OCI-LY1 (cell line): ENCODE data around the gene ACAD10.

Source experiments
- H2AFZ ChIP-seq: fragments of 200-600 bp; sonication (generic), shearing (Covaris generic); 2 replicates; pipeline ENCODE4 v1.6.0; 2014; ENCODE audit warnings: antibody characterized with exemption, mild to moderate bottlenecking, low read length
- H3F3A ChIP-seq: fragments of 200-600 bp; sonication (generic), shearing (Covaris generic); 2 replicates; pipeline ENCODE4 v1.6.0; 2014; ENCODE audit warnings: mild to moderate bottlenecking, antibody characterized with exemption, low read length, moderate library complexity; ENCODE audit not compliant: insufficient read depth
- H3K27ac ChIP-seq: fragments of 200-600 bp; sonication (generic); 2 replicates; pipeline ENCODE4 v1.5.1; 2014; ENCODE audit warnings: low read length, mixed run types, mild to moderate bottlenecking, low read depth; ENCODE audit not compliant: poor library complexity, severe bottlenecking
- H3K27me3 ChIP-seq: fragments of 200-600 bp; sonication (generic); 2 replicates; pipeline ENCODE4 v1.6.0; 2014; ENCODE audit warnings: antibody characterized with exemption, mild to moderate bottlenecking, low read length, moderate library complexity; ENCODE audit not compliant: insufficient read depth
- H3K36me3 ChIP-seq: fragments of 200-600 bp; sonication (generic); 2 replicates; pipeline ENCODE4 v1.6.1; 2014; ENCODE audit warnings: mild to moderate bottlenecking, antibody characterized with exemption, low read length, moderate library complexity, mixed read lengths; ENCODE audit not compliant: insufficient read depth
- H3K4me1 ChIP-seq: fragments of 200-600 bp; sonication (generic); 2 replicates; pipeline ENCODE4 v1.5.1; 2014; ENCODE audit warnings: mild to moderate bottlenecking, low read length, moderate library complexity; ENCODE audit not compliant: insufficient read depth, severe bottlenecking
- H3K4me2 ChIP-seq: fragments of 200-600 bp; sonication (generic), shearing (Covaris generic); 2 replicates; pipeline ENCODE4 v1.6.1; 2014; ENCODE audit warnings: low read length
- H3K4me3 ChIP-seq: fragments of 200-600 bp; sonication (generic); 2 replicates; pipeline ENCODE4 v1.5.1; 2014; ENCODE audit warnings: low read length, low read depth, mild to moderate bottlenecking, mixed read lengths; ENCODE audit not compliant: poor library complexity, severe bottlenecking
- H3K79me2 ChIP-seq: fragments of 200-600 bp; shearing (Covaris generic); 2 replicates; pipeline ENCODE4 v1.6.1; 2016; ENCODE audit warnings: mixed run types, low read length, mixed read lengths; ENCODE audit not compliant: insufficient read depth
- H3K9ac ChIP-seq: fragments of 200-600 bp; sonication (generic), shearing (Covaris generic); 2 replicates; pipeline ENCODE4 v1.6.1; 2014; ENCODE audit warnings: mild to moderate bottlenecking, low read length, mixed read lengths
- H3K9me2 ChIP-seq: fragments of 200-600 bp; sonication (generic), shearing (Covaris generic); 2 replicates; pipeline ENCODE4 v1.6.1; 2014; ENCODE audit warnings: low read depth, mild to moderate bottlenecking, low read length, mixed read lengths
- H3K9me3 ChIP-seq: fragments of 200-600 bp; shearing (Covaris generic); 2 replicates; pipeline ENCODE4 v1.6.1; 2014; ENCODE audit warnings: low read length, mixed read lengths
- H4K20me1 ChIP-seq: fragments of 200-600 bp; sonication (generic), shearing (Covaris generic); 2 replicates; pipeline ENCODE4 v1.6.0; 2016; ENCODE audit warnings: mild to moderate bottlenecking, low read length; ENCODE audit not compliant: insufficient read depth
- EZH2 ChIP-seq: fragments of 200-600 bp; sonication (generic), shearing (Covaris generic); IDR thresholded peaks from 2 replicates; pipeline ENCODE4 v1.8.0; 2017; ENCODE audit warnings: borderline replicate concordance, mixed run types, mild to moderate bottlenecking, antibody characterized with exemption, low read length, moderate library complexity, mixed read lengths
- TF ChIP-seq, protein P1 (sequence below): fragments of 200-600 bp; sonication (generic), shearing (Covaris generic); IDR thresholded peaks from 2 replicates; pipeline ENCODE4 v1.5.1; 2017; ENCODE audit warnings: mild to moderate bottlenecking, antibody characterized with exemption, low read length, moderate library complexity, mixed read lengths

Gene ACAD10

DNA sequence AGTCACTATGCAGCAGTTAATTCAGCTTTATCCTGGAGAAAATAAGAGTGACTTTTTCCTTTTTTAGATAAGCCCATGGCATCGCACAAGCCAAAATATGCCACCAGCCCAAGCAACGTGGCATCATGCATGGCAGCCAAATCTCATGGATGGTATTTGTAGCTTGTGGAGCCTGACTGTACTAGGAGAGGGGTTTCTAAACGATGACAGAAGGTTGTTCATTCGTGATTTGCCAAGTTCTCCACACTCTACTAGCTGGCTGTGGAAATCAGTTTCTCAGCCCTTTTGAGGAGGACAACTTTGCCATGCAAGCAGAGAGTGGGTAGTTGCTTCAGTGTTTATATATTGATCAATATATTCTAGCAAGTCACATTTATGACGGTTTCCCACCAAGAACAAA, 45.3 kb upstream of the ACAD10 start:
- no peaks in the 10 kb centered on the region for H3K27me3 ChIP-seq
- H4K20me1 ChIP-seq: no peaks in the 10 kb centered on the region
- no peaks in the 10 kb centered on the region for H3F3A ChIP-seq
- H3K9ac ChIP-seq: no peak overlapping the region
- H3K4me2 ChIP-seq: no peak overlapping the region
- H3K79me2 ChIP-seq: no peaks in the 10 kb centered on the region
- H3K9me2 ChIP-seq: no peaks in the 10 kb centered on the region
- peaks cover 10% of the 10 kb centered on the region; the same call in 1 of the 2 replicates for H3K36me3 ChIP-seq
- no peak overlapping the region for H2AFZ ChIP-seq
- TF ChIP-seq, protein P1, sequence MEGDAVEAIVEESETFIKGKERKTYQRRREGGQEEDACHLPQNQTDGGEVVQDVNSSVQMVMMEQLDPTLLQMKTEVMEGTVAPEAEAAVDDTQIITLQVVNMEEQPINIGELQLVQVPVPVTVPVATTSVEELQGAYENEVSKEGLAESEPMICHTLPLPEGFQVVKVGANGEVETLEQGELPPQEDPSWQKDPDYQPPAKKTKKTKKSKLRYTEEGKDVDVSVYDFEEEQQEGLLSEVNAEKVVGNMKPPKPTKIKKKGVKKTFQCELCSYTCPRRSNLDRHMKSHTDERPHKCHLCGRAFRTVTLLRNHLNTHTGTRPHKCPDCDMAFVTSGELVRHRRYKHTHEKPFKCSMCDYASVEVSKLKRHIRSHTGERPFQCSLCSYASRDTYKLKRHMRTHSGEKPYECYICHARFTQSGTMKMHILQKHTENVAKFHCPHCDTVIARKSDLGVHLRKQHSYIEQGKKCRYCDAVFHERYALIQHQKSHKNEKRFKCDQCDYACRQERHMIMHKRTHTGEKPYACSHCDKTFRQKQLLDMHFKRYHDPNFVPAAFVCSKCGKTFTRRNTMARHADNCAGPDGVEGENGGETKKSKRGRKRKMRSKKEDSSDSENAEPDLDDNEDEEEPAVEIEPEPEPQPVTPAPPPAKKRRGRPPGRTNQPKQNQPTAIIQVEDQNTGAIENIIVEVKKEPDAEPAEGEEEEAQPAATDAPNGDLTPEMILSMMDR: no peak
- TF ChIP-seq EZH2: no peak
- no peak overlapping the region for H3K27ac ChIP-seq
- H3K4me3 ChIP-seq: no peak overlapping the region
- peaks cover 5% of the 10 kb centered on the region for H3K4me1 ChIP-seq
- H3K9me3 ChIP-seq: no peaks in the 10 kb centered on the region

DNA sequence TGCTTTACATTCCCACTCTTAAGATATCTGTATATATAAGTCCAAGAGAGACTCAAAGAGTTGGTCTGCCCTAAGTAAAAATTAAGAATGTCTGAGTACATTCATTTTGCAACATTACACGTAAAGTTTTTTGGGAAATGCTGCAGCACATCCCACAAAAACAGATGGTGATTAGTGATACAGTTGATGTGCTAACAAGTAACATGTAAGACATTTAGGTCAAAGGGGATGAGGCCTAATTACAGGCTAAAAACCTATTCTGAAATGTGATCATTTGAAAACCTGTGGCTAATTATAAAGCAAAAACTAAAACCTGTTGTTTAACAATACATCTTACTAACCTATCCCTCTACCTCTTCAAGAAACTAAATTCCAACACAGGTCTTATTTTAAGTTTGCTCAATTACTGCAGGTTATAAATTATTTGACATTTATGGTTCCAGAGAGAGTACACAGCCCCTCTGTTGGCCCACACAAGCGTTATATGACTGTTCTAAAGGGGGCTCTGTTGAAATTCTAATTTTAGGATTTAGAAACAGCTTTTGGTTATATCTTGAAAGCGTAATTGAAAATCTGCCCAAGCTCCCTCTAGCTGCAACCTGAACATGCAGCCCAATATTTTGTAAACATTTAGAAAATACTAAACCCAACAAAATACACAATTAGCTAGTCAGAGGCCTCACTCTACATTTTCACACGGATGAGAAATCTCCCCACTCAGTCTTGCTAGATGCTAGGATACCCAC, 43.0 kb upstream of the ACAD10 start:
- Histone ChIP-seq H3K79me2 (no peaks in the 10 kb centered on the region), H3K27ac (no peak overlapping the region), H4K20me1 (no peaks in the 10 kb centered on the region), H3K4me2 (no peak overlapping the region), H2AFZ (no peak overlapping the region), H3F3A (no peaks in the 10 kb centered on the region), H3K4me1 (no peaks in the 10 kb centered on the region), H3K9ac (no peak overlapping the region), H3K9me3 (no peaks in the 10 kb centered on the region), H3K4me3 (no peak overlapping the region), H3K9me2 (no peaks in the 10 kb centered on the region), H3K27me3 (no peaks in the 10 kb centered on the region), H3K36me3 (peaks cover 22% of the 10 kb centered on the region; the same call in 1 of the 2 replicates)
- TF ChIP-seq EZH2: no peak
- TF ChIP-seq, protein P1: no peak

DNA sequence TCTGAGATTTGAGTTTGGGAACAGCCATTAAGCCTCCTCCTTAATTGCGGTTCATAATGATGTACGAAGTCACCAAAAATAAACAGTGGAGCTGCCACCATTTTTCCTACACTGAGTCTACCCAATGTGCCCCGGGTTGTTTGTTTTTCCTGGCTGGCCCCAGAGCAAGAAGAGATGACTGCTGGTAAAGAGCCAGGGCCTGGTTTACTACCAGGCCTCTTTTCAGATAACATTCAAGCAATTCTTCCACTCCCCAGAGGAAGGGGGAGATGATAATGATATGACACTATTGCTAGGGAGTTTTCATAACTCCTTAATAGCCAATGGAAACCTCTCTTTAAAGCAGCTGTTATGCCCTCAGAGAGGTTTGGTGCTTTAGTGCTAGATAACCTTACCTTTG, 42.4 kb upstream of the ACAD10 start:
- Histone ChIP-seq H3K9me2 (no peaks in the 10 kb centered on the region), H3K9ac (no peak overlapping the region), H3K27ac (no peak overlapping the region), H3F3A (no peaks in the 10 kb centered on the region), H3K4me2 (no peak overlapping the region), H3K36me3 (peaks cover 22% of the 10 kb centered on the region; the same call in 1 of the 2 replicates), H3K4me3 (no peak overlapping the region), H3K79me2 (no peaks in the 10 kb centered on the region), H3K27me3 (no peaks in the 10 kb centered on the region), H2AFZ (no peak overlapping the region), H4K20me1 (no peaks in the 10 kb centered on the region), H3K9me3 (no peaks in the 10 kb centered on the region), H3K4me1 (no peaks in the 10 kb centered on the region)
- TF ChIP-seq, protein P1: no peak
- no peak for TF ChIP-seq EZH2
